MG63 (cell line): Measurements from ENCODE around the gene SS18. TPM values are rescaled to one million over a fixed set of nuclear protein-coding genes. Genes with fewer than 3 reads are reported as not detected.

Source experiments
- DNase-seq: peaks from one replicate; pipeline ENCODE4 v3.0.0-alpha.2; 2020
- H3K27me3 ChIP-seq: fragments of 250-450 bp; sonication (Bioruptor Pico); 2 replicates; pipeline ENCODE4 v1.5.1; 2020; ENCODE audit warnings: mild to moderate bottlenecking, moderate library complexity
- H3K36me3 ChIP-seq: fragments of 250-450 bp; sonication (Bioruptor Pico); 2 replicates; pipeline ENCODE4 v1.5.1; 2020; ENCODE audit warnings: mild to moderate bottlenecking, moderate library complexity
- H3K4me3 ChIP-seq: fragments of 250-450 bp; sonication (Bioruptor Pico); 2 replicates; pipeline ENCODE4 v1.5.1; 2020; ENCODE audit warnings: mild to moderate bottlenecking, moderate library complexity
- H3K9me3 ChIP-seq: fragments of 250-450 bp; sonication (Bioruptor Pico); 2 replicates; pipeline ENCODE4 v1.5.1; 2020; ENCODE audit warnings: mild to moderate bottlenecking, moderate library complexity
- total RNA-seq: library from RNA; depleted of rRNA; stranded (reverse); fragments of >200 nt; shearing (Covaris generic); gene quantifications from 2 replicates; pipeline ENCODE4 v1.2.3, GENCODE V29; 2014; ENCODE audit warnings: low replicate concordance

SS18 gene
- total RNA-seq, 1 experiment from 2014 or later: 60.1 TPM

GRCh38 chr18:26085056-26085455, 5.4 kb downstream of the SS18 start:
- Histone ChIP-seq H3K4me3 (no peak overlapping the region), H3K36me3 (peaks cover 63% of the 10 kb centered on the region), H3K27me3 (no peaks in the 10 kb centered on the region), H3K9me3 (no peaks in the 10 kb centered on the region)
- no peak for DNase-seq

GRCh38 chr18:26083099-26083498, 7.3 kb downstream of the SS18 start:
- no peak for DNase-seq
- Histone ChIP-seq H3K27me3 (no peaks in the 10 kb centered on the region), H3K36me3 (peaks cover 68% of the 10 kb centered on the region), H3K9me3 (no peaks in the 10 kb centered on the region), H3K4me3 (no peak overlapping the region)

- H3K27me3 ChIP-seq: no peaks in the 10 kb centered on the region
- H3K4me3 ChIP-seq: no peak overlapping the region
- peaks cover 72% of the 10 kb centered on the region for H3K36me3 ChIP-seq
- no peak for DNase-seq
- no peaks in the 10 kb centered on the region for H3K9me3 ChIP-seq
Measured at GRCh38 chr18:26082475-26082874, 7.9 kb downstream of the SS18 start.

- H3K4me3 ChIP-seq: no peak overlapping the region
- no peak for DNase-seq
- H3K36me3 ChIP-seq: peaks cover 72% of the 10 kb centered on the region
- no peaks in the 10 kb centered on the region for H3K27me3 ChIP-seq
- H3K9me3 ChIP-seq: peaks cover 12% of the 10 kb centered on the region
Measured at GRCh38 chr18:26074246-26074645, 16.2 kb downstream of the SS18 start.

GRCh38 chr18:26073758-26074157, 16.7 kb downstream of the SS18 start:
- H3K36me3 ChIP-seq: peaks cover 73% of the 10 kb centered on the region
- H3K4me3 ChIP-seq: no peak overlapping the region
- no peaks in the 10 kb centered on the region for H3K27me3 ChIP-seq
- peaks cover 12% of the 10 kb centered on the region for H3K9me3 ChIP-seq
- no peak for DNase-seq

GRCh38 chr18:26071725-26072124, 18.7 kb downstream of the SS18 start:
- peaks cover 75% of the 10 kb centered on the region for H3K36me3 ChIP-seq
- DNase-seq: no peak
- H3K9me3 ChIP-seq: peaks cover 12% of the 10 kb centered on the region
- no peak overlapping the region for H3K4me3 ChIP-seq
- H3K27me3 ChIP-seq: no peaks in the 10 kb centered on the region

- H3K36me3 ChIP-seq: peaks cover 74% of the 10 kb centered on the region
- no peak for DNase-seq
- H3K9me3 ChIP-seq: peaks cover 12% of the 10 kb centered on the region
Measured at GRCh38 chr18:26071020-26071419, 19.4 kb downstream of the SS18 start.

GRCh38 chr18:26059357-26059756, 31.1 kb downstream of the SS18 start:
- Histone ChIP-seq H3K9me3 (no peaks in the 10 kb centered on the region), H3K36me3 (peaks cover 35% of the 10 kb centered on the region), H3K4me3 (no peak overlapping the region), H3K27me3 (no peaks in the 10 kb centered on the region)
- no peak for DNase-seq

More at GRCh38 chr18:26071020-26071419, 19.4 kb downstream of the SS18 start:
- Histone ChIP-seq H3K27me3 (no peaks in the 10 kb centered on the region), H3K4me3 (no peak overlapping the region)

GRCh38 chr18:26057344-26057773, 33.1 kb downstream of the SS18 start:
- no peaks in the 10 kb centered on the region for H3K27me3 ChIP-seq
- peaks cover 53% of the 10 kb centered on the region for H3K36me3 ChIP-seq
- DNase-seq: no peak
- no peaks in the 10 kb centered on the region for H3K9me3 ChIP-seq
- no peak overlapping the region for H3K4me3 ChIP-seq

GRCh38 chr18:26056291-26056690, 34.1 kb downstream of the SS18 start:
- Histone ChIP-seq H3K36me3 (peaks cover 59% of the 10 kb centered on the region), H3K27me3 (no peaks in the 10 kb centered on the region)

GRCh38 chr18:26052505-26052904, 37.9 kb downstream of the SS18 start:
- DNase-seq: no peak
- H3K36me3 ChIP-seq: peaks cover 56% of the 10 kb centered on the region
- no peaks in the 10 kb centered on the region for H3K9me3 ChIP-seq

More at GRCh38 chr18:26056291-26056690, 34.1 kb downstream of the SS18 start:
- DNase-seq: no peak
- Histone ChIP-seq H3K4me3 (no peak overlapping the region), H3K9me3 (no peaks in the 10 kb centered on the region)

GRCh38 chr18:26051843-26052242, 38.6 kb downstream of the SS18 start:
- no peak overlapping the region for H3K4me3 ChIP-seq
- no peaks in the 10 kb centered on the region for H3K27me3 ChIP-seq
- DNase-seq: no peak
- H3K36me3 ChIP-seq: peaks cover 50% of the 10 kb centered on the region
- no peaks in the 10 kb centered on the region for H3K9me3 ChIP-seq

More at GRCh38 chr18:26052505-26052904, 37.9 kb downstream of the SS18 start:
- H3K27me3 ChIP-seq: no peaks in the 10 kb centered on the region
- no peak overlapping the region for H3K4me3 ChIP-seq

- no peaks in the 10 kb centered on the region for H3K9me3 ChIP-seq
- H3K27me3 ChIP-seq: no peaks in the 10 kb centered on the region
- H3K4me3 ChIP-seq: no peak overlapping the region
- peaks cover 19% of the 10 kb centered on the region for H3K36me3 ChIP-seq
- no peak for DNase-seq
Measured at GRCh38 chr18:26046419-26047077, 43.9 kb downstream of the SS18 start.

- Histone ChIP-seq H3K27me3 (no peaks in the 10 kb centered on the region), H3K9me3 (no peaks in the 10 kb centered on the region), H3K36me3 (peaks cover 12% of the 10 kb centered on the region), H3K4me3 (no peak overlapping the region)
- no peak for DNase-seq
Measured at GRCh38 chr18:26044807-26045206, 45.6 kb downstream of the SS18 start.

- DNase-seq: no peak
- H3K4me3 ChIP-seq: no peak overlapping the region
- peaks cover 35% of the 10 kb centered on the region for H3K36me3 ChIP-seq
- no peaks in the 10 kb centered on the region for H3K27me3 ChIP-seq
- H3K9me3 ChIP-seq: no peaks in the 10 kb centered on the region
Measured at GRCh38 chr18:26040051-26040656, 50.3 kb downstream of the SS18 start.

GRCh38 chr18:26039203-26039602, 51.2 kb downstream of the SS18 start:
- Histone ChIP-seq H3K4me3 (no peak overlapping the region), H3K9me3 (no peaks in the 10 kb centered on the region), H3K36me3 (peaks cover 42% of the 10 kb centered on the region)

GRCh38 chr18:26036635-26037034, 53.8 kb downstream of the SS18 start:
- Histone ChIP-seq H3K9me3 (no peaks in the 10 kb centered on the region), H3K27me3 (no peaks in the 10 kb centered on the region), H3K36me3 (peaks cover 63% of the 10 kb centered on the region), H3K4me3 (no peak overlapping the region)
- DNase-seq: no peak

More at GRCh38 chr18:26039203-26039602, 51.2 kb downstream of the SS18 start:
- H3K27me3 ChIP-seq: no peaks in the 10 kb centered on the region
- no peak for DNase-seq
